HCT116 (cell line): ENCODE results near the gene RNF182.

ENCODE experiments used
- CBX3 ChIP-seq: IDR thresholded peaks from 2 replicates; pipeline ENCODE4 v1.6.1; 2012; ENCODE audit warnings: low read depth
- CTCF ChIP-seq, 3 experiments: fragments of 200-600 bp in 1 of 3; sonication (generic) in 1 of 3; IDR thresholded peaks in 2 of 3; conservative IDR thresholded peaks in 1 of 3; 2 replicates each; pipeline ENCODE4 v1.5.1; 2012 to 2017; ENCODE audit warnings: low read depth in 2 of 3, low read length in 2 of 3, antibody characterized with exemption in 1 of 3, borderline replicate concordance in 1 of 3, control low read depth in 1 of 3, mild to moderate bottlenecking in 1 of 3, mixed read lengths in 1 of 3, mixed run types in 1 of 3, moderate library complexity in 1 of 3; ENCODE audit not compliant: insufficient read depth in 1 of 3
- EZH2phosphoT487 ChIP-seq: fragments of 200-600 bp; IDR thresholded peaks from 2 replicates; pipeline ENCODE4 v1.6.1; 2018; ENCODE audit warnings: antibody characterized with exemption, borderline replicate concordance
- POLR2A ChIP-seq: IDR thresholded peaks from 2 replicates; pipeline ENCODE4 v1.7.0; 2011; ENCODE audit warnings: borderline replicate concordance; ENCODE audit not compliant: insufficient read depth, insufficient read length; ENCODE audit errors: extremely low read depth
- RAD21 ChIP-seq: IDR thresholded peaks from 2 replicates; pipeline ENCODE4 v1.6.1; 2012; ENCODE audit warnings: low read depth, mild to moderate bottlenecking
- SIN3A ChIP-seq: IDR thresholded peaks from 2 replicates; pipeline ENCODE4 v1.6.1; 2012; ENCODE audit warnings: low read depth
- SRF ChIP-seq: IDR thresholded peaks from 2 replicates; pipeline ENCODE4 v1.6.1; 2012; ENCODE audit warnings: low read depth
- ZNF274 ChIP-seq: fragments of 200-500 bp; sonication (Bioruptor generic); IDR thresholded peaks from 2 replicates; pipeline ENCODE4 v1.6.1; 2014; ENCODE audit warnings: mild to moderate bottlenecking, low read depth, low read length, inconsistent platforms

- TF ChIP-seq POLR2A (no peak), ZNF274 (no peak), CTCF (IDR thresholded peaks at IDR 0.05 in 2 of 3, conservative IDR thresholded peaks at IDR 0.05 in 1 of 3; ENCODE audit: borderline replicate concordance in 1 of 3, insufficient read depth in 1 of 3, low read depth in 2 of 3, low read length in 2 of 3) (no peak), SRF (no peak), SIN3A (no peak), CBX3 (no peak), EZH2phosphoT487 (no peak), RAD21 (no peak)
These were observed 43.1 kb upstream of the RNF182 start for GRCh38 chr6:13881621-13882165.
